ENCODE results near the gene BTNL9.
"Not testable (repeated sequence)": the region's sequence is repeated elsewhere in the genome, so short reads cannot be mapped to it uniquely, and the experiment has no call there.

BTNL9 gene

DNA sequence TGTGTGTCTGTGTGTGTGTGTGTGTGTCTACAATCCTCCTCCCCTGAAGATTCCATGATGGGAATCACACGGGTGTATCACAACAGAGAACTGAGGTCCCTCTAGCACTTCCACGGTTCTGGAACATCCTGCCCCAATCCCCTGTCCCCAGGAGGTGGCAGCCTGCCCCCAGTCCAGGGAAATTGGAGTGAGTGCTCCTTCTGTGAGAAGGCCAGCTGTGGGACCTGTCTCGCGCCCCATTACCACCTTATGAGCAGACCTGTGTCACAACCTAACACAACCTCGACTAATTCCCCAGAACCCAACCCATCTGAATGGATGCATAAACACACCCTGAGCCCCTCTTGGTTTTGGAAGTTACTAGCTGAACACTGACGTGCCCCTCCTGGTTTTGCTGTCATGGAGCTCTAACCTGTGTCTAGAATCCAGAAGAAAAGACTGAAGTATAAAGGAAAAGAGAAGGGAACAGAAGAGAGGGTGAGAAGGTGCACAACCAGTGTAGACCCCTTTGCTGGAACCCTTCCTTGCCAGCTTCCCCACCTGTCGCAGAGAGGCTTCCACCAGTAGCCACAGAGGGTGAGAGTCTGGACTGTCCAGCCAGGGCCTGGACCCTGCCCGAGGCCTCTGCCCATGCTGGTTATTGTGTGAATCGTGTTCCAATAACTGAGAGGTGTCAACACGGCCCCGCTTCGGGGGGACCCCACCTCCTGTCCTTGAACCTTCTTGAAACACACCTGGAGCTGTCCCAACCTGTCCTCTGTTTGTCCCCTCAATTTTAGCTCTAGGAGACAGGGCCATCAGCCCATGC is 3.4 kb downstream of the BTNL9 start:
- DNase-seq, result no peak

DNA sequence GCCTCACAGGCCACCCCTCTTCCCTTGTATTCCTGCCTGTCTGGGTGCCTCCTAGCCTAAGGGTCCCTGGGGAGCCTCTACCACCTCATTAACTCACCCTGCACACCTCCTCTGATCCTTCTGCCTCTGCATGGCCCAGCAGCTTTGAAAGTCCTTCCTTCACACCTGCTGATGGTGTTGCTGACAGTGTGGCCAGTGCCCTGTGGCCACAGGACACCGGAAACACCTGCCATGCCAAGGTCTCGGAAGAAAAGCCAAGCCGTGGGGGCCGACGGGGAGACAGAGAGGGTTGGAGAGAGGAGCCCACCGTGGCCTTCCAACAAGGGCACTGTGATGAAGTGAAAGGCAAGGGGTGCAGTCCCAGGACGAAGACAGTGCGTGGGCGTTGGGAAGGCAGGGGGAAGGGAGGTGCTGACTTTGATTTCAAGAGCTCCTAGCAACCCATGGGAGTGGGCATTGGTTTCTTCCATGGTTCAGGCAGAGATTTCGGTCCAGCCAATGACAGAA is 4.1 kb downstream of the BTNL9 start:
- no peak for DNase-seq

DNA sequence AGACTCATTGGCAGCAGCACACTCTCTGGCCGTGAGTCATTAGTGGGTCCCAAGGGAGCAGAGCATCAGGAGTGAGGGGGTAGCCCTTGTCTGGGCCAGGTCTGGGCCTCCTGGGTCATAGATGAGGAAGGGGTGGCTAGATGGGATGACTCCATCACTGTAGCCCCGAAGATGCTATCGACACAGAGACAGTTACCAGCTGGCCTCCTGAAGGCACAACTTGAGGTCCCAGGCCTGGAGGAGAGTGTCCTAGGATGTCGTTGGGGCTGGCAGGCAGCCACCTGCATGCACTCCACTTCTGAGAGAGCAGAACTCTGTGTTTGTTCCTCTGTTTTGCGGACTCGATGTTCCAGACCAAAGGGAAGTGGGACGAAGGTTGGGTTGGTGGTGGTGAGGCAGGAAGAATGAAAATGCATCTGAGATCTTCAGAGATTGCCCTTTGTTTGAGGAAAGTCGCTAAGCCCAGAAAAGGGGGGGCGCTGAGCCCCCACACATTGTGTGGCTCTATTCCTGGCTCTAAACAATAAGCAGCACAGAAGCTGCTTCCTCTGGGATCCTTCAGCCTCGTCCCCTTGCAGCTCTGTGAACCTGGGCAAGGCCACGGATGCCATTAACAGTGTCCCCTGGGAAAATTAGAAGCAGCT is 4.7 kb downstream of the BTNL9 start:
- no peak for DNase-seq

DNA sequence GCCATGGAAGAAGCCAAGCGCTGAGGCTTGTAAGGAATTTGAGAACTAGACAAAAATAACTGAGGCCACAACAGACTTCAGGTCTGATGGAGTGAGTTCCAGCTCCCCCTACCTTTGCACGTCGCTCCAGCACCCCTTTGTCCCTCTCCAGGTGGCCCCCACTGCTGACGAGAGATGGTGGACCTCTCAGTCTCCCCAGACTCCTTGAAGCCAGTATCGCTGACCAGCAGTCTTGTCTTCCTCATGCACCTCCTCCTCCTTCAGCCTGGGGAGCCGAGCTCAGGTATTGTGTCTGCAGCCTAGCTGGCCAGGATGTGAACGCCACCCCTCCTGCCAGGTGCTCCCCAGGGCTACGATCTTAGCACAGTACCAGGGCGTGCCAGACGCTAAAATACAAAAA is 5.2 kb downstream of the BTNL9 start:
- DNase-seq, result no peak

DNA sequence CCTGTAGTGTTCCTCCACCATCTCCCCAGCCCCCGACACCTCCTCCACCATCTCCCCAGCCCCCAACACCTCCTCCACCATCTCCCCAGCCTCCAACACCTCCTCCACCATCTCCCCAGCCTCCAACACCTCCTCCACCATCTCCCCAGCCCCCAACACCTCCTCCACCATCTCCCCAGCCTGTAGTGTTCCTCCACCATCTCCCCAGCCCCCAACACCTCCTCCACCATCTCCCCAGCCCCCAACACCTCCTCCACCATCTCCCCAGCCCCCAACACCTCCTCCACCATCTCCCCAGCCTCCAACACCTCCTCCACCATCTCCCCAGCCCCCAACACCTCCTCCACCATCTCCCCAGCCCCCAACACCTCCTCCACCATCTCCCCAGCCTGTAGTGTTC is 5.8 kb downstream of the BTNL9 start:
- not testable (repeated sequence) for DNase-seq

DNA sequence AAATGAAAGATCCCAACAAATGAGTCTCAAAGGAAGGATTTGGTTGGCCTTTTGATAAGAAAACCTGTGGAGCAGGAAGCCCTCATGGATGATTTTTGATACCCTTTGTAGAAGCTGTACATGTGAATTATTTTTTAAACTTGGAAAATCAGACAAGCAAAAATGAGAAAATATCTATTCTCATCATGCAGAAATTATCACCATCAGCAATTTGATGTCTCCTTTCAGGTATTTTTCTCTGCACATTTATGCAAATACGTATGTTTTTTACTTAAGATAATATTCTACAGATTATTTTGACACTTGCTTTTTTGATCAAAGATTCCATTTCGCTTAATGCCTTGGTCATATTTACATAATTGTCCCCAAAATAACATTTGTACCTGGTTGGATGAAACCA is 7.2 kb downstream of the BTNL9 start:
- no peak for DNase-seq

DNA sequence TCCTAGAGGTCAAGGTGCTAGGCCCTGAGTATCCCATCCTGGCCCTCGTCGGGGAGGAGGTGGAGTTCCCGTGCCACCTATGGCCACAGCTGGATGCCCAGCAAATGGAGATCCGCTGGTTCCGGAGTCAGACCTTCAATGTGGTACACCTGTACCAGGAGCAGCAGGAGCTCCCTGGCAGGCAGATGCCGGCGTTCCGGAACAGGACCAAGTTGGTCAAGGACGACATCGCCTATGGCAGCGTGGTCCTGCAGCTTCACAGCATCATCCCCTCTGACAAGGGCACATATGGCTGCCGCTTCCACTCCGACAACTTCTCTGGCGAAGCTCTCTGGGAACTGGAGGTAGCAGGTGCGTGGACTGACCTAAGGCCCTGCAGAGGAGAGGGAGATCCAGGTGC is 7.9 kb downstream of the BTNL9 start:
- no peak for DNase-seq

DNA sequence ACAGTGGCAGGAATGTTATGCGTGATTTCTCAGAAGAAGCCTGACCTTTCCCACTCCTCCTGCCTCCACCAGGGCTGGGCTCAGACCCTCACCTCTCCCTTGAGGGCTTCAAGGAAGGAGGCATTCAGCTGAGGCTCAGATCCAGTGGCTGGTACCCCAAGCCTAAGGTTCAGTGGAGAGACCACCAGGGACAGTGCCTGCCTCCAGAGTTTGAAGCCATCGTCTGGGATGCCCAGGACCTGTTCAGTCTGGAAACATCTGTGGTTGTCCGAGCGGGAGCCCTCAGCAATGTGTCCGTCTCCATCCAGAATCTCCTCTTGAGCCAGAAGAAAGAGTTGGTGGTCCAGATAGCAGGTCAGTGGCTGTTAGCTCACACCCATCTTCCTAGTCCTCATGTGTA is 9.9 kb downstream of the BTNL9 start:
- no peak for DNase-seq

DNA sequence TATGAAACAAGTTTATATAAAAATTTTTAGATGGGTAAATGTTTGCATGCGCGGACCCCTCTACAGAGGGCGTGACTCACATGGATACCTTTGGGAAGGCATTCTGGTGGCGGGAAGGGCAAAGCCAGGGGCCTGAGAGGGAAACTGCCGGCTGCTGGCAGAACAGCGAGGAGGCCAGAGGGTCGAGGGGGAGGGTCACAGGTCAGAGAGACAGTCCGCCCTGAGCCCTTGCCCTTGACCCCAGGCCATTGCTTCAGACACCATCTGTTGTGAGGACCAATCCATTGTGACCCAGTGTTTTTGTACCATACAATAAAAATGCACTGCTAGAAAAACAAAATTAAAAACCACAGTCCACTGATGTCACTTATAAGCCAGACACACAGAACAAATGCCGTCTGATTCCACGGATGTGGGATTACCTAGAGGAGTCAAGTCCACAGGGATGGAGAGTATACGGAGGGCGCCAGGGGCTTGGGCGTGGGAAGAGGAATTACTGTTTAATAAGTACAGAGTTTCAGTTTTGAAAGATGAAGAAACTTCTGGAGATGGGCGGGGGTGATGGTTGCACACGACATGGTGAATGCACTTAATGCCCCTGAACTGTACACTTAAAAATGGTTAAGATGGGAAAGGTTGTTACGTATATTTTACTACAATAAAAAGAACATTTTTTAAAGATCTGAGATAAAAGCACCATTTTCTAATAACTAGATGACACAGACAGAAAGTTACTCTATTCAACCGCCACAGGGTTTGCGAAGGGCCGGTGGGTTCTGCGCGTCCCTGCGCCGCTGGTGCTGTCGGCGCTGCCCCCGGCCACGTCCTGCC is 12.0 kb downstream of the BTNL9 start:
- no peak for DNase-seq

DNA sequence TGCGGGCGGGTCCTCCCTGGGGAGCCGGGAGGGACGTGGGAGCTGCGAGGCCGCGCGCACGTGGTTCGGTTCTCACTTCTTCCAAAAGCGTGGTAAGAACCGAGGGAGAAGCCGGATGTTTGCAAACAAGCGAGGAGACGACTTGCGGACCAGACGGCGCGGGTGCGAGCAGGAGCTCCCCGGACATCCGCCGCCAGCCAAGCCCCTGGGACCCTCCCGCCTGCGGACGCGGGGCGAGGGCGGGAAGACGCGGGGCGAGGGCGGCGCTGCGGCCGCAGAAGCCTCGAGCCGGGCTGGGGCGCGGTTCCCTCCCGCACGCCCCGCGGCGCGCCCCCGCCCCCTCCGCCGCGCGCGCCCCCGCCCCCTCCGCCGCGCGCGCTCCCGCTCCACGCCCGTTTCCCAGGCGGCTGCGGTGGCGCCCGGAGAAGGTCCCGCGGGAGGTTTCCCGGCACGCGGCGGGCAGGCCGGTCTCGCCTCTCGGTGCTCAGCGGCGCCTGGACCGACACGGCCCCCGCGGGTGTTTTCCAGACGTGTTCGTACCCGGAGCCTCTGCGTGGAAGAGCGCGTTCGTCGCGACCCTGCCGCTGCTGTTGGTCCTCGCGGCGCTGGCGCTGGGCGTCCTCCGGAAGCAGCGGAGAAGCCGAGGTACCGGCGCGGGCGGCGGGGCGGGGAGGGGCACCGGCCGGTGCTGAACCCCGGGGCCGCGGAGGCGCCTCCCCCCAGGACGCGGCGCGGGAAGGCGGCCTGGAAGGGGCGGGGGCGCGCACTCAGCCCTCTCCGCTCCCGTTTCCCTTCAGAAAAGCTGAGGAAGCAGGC is 12.8 kb downstream of the BTNL9 start:
- peak in 1 of 2 experiments; percentile 46 for DNase-seq

DNA sequence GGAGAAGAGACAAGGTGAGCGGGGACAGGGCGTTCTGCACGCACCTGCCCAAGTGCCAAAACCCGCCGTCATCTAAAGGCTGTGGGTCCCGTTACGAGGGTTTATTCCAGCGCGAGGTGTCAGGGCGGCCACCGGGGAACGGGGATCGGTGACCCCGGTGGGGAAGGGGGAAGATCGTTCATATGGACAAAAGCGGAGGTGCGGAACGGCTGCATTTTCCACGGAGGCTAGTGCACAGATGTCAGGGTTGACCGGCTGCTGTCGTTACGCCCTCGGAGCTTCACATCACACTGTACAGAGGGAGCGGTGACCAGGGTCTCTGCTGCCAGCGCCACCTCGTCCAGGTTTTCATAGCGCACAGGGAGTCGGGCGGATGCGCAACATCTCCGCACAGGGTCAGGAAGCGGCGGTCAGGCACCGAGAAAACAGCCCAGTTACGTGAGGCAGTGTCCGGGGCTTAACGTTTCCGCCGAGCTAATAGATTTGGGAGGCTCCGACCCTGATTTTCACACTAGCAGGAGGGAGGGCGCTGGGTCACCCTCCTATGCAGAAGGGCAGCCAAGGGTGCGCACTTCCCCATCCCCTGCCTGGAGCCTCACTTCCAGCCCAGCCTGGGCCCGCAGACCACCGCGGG is 13.5 kb downstream of the BTNL9 start:
- peak in 1 of 2 experiments; percentile 27 for DNase-seq

DNA sequence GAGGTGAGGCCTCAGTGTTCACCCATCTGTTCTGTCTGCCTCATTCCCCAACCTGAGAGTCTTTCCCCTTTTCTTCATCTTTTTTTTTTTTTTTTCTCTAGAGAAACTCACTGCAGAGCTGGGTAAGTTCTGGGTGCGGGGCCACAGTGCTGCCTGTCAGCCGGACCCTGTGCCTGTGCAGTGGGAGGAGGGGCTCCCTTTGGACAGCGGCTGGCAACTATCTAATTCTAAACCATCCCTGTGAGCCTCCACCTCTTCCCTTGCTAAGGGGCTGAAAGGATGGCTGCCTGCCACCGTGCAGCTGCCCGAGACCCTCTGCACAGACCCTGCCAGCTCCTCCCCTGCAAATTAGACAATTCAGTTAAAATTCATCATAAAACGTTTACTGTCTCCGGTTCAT is 14.1 kb downstream of the BTNL9 start:
- DNase-seq, result no peak

DNA sequence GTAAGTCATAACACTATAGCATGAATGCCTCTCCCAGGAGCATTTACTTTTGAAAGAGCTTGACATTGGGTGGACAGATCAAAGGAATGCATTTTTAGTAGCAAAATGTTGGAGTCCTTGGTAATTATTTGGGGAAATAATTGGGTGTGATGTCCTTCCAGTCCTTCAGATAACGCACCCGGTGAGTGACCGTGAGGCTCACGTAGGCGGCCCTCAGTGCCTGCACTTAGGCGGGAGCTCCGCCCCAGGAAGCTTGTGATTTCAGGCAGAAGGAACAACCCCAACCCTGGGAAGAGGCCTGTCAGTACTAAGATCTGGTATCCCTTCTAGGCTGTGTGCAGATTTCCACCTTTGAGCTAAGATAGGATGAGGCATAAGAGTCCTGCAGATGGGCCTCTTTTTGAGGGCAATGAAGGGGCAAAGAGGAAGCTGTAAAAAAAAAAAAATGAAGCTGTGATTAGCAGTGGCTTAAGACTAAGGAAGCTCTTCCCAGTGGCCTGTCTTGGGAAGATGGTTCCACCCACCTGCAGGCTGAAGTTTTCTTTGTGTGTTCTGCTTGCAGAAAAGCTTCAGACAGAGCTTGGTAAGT is 14.9 kb downstream of the BTNL9 start:
- no peak for DNase-seq

DNA sequence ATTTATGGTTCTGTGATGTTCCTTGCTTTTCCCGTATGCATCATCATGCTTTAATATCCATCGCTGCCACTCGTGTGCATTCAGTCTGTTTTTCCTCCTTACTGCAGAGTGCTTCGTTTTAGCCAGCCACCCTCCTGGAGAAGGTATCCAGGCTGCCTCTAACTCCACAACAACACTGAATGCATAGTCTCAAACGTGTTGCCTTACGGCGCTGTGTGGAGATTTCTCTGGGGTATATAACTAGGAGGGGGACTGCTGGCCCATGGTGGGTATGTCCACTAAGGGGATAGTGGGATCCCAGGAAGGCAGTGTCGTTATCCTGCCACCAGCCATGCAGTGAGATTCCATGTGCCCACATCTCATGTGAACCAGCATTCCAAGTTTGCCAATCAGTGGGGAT is 16.4 kb downstream of the BTNL9 start:
- no peak for DNase-seq

DNA sequence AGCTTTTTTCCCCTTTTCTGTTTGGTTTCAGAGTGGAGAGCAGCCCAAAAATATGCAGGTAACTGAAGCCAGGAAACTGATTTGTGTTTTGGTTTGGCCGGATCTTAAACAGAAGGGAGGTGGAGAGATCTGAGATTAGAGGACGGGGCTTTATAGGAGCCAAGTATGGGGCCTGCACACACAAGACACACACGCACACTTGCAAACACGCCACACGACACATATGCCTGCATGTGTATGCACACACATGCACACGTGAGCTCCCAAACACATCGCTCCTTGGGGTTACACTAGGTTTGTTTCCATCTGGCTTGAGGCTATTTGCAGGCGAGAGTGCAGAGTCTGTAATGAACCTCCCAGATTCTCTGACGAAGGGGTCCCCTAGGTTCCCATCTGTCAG is 18.3 kb downstream of the BTNL9 start:
- no peak for DNase-seq

DNA sequence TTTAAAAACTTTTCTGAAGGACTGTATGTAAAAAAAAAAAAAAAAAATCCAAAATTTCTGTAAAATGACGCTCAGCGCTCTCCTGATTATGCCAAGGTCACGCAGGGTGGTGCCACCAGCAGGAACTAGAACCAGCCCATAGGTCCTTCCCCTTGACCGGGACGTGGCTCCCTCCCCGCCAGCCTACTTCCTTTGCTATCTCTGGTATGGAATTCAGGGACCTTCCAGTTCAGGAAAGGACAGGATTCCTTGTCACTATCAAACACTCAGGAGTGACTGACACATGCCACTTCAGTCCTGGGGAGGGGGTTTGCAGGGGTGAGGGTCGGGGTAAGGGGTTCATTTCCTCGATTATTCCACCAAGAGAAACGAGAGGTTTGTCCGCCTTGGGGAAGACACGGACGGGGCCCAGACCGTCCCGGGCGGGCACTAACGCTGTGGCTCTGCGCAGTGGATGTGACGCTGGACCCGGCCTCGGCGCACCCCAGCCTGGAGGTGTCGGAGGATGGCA is 18.8 kb downstream of the BTNL9 start:
- DNase-seq, result no peak

DNA sequence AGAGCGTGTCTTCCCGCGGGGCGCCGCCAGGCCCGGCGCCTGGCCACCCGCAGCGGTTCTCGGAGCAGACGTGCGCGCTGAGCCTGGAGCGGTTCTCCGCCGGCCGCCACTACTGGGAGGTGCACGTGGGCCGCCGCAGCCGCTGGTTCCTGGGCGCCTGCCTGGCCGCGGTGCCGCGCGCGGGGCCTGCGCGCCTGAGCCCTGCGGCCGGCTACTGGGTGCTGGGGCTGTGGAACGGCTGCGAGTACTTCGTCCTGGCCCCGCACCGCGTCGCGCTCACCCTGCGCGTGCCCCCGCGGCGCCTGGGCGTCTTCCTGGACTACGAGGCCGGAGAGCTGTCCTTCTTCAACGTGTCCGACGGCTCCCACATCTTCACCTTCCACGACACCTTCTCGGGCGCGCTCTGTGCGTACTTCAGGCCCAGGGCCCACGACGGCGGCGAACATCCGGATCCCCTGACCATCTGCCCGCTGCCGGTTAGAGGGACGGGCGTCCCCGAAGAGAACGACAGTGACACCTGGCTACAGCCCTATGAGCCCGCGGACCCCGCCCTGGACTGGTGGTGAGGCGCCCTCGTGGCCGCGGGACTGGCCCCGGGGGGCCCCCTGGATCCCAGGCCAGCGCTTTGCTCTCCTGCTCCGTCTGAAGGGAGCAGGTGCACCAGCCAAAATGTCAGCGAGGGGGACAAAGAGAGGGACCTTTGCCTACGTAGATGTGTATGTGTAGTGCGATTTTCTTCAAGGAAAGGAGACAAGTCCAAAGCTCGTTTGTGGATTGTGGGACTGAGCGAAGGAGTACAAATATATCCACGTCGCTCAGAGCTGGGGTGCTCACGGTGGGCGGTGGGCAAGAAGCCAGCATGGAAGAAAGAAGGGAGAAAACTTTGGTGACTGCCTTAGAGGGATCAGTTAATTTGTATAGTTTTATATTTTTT is 19.5 kb downstream of the BTNL9 start:
- peak in 1 of 2 experiments; percentile 32 for DNase-seq

DNA sequence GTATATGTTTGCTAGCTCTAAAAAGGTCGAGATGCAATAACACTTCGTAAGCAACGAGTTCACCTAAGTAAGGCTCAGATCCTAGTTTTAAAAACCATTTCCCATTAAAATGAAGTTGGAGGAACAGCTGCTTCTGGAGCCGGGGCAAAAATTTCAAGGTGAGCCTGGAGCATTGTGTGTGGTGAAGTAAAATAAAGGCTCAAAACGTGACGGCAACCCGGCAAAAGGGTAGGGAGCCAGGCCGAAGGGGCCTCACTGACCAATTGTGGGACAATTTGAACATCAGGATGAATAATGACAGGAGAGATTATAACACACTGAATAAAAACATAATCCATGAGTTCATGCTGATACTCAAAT is 20.1 kb downstream of the BTNL9 start:
- DNase-seq, result no peak

DNA sequence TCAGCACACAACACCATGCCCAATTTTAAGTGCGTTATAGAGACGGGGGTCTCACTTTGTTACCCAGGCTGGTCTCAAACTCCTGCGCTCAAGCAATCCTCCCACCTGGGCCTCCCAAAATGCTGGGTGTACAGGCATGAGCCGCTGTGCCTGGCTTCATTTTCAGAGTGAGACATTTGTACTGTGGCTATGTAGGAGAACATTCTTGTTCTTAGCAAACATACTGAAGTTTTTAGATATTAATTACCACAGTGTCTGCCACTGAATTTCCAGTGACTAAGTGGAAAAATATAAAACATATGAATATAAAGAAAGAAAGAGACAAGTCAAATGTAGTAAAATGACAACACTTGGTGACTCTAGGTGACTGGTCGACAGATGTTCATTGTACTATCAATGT is 20.9 kb downstream of the BTNL9 start:
- DNase-seq, result no peak

DNA sequence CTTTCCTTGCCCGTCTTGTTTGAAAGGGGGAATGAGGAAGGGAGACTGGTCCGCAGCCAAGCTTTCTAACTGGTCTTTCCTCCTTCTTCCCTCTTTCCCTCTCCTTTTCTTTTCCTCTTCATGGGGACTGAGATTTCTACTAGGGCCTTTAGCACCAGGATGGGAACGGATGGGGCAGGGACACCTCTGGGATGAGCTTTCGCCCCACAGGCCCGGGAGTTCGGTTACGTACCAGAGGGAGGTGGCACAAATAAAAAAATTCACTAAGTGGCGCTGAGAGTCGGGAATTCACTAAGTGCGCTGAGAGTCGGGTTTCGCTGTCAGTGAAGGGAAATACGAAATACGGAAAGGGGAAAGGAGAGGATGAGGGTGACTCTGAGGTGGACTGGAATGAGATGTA is 21.6 kb downstream of the BTNL9 start:
- DNase-seq, result no peak

Measured in activated T-cell treated with anti-CD3 and anti-CD28 coated beads, Interleukin-2, amount 50 U/mL, for 48 hours (primary cell).